H1 (cell line): ENCODE data around the gene FEV. TPM values are rescaled to one million over a fixed set of nuclear protein-coding genes. Genes with fewer than 3 reads are reported as not detected.

Experiments
- CTCF ChIA-PET: fragments of 300-600 bp; sonication (Branson Sonifier 250); formaldehyde crosslinking; loops from one replicate; lab custom pipeline; 2021; ENCODE audit not compliant: partially characterized antibody; lab: Charles Lee
- POLR2A ChIA-PET: fragments of 300-600 bp; sonication (Branson Sonifier 250); formaldehyde crosslinking; loops from one replicate; lab custom pipeline; 2021; ENCODE audit warnings: inconsistent platforms; ENCODE audit not compliant: partially characterized antibody; lab: Charles Lee
- DNase-seq, 2 experiments: peaks; one replicate each; pipeline versions ENCODE4 v3.0.0 to v3.0.0-alpha.2; 2010 to 2022; ENCODE audit warnings: low spot score in 2 of 2, low read depth in 1 of 2, mixed read lengths in 1 of 2
- FAIRE-seq: peaks from 2 replicates; lab custom pipeline; 2011; peaks lifted over from hg19 to GRCh38; lab: Jason Lieb, UNC
- H2AFZ ChIP-seq: 2 replicates; pipeline ENCODE4 v1.8.1; 2012; ENCODE audit warnings: low read length, inconsistent platforms
- H2AK5ac ChIP-seq: 2 replicates; pipeline ENCODE4 v1.6.1; 2013; ENCODE audit warnings: low read depth, low read length
- H2BK120ac ChIP-seq: replicated peaks from 2 replicates; pipeline ENCODE3; 2013; ENCODE audit warnings: low read depth, low read length, inconsistent platforms
- H2BK12ac ChIP-seq: 2 replicates; pipeline ENCODE4 v1.6.1; 2013; ENCODE audit warnings: low read depth, low read length
- H2BK15ac ChIP-seq: 2 replicates; pipeline ENCODE4 v1.6.1; 2013; ENCODE audit warnings: low read length
- H2BK20ac ChIP-seq: 2 replicates; pipeline ENCODE4 v1.6.1; 2013; ENCODE audit warnings: low read length
- H2BK5ac ChIP-seq: 2 replicates; pipeline ENCODE4 v1.6.1; 2013; ENCODE audit warnings: low read depth, low read length
- H3K14ac ChIP-seq: 2 replicates; pipeline ENCODE4 v1.6.1; 2013; ENCODE audit warnings: inconsistent platforms; ENCODE audit not compliant: insufficient read length
- H3K18ac ChIP-seq: 2 replicates; pipeline ENCODE4 v1.6.1; 2013; ENCODE audit warnings: low read length; ENCODE audit errors: extremely low read depth
- H3K23ac ChIP-seq: 2 replicates; pipeline ENCODE4 v1.6.1; 2013; ENCODE audit warnings: inconsistent platforms; ENCODE audit not compliant: insufficient read length
- H3K23me2 ChIP-seq: 2 replicates; pipeline ENCODE4 v1.6.1; 2013; ENCODE audit warnings: low read depth, low read length
- H3K27ac ChIP-seq: 2 replicates; pipeline ENCODE4 v1.6.1; 2011; ENCODE audit warnings: low read depth, low read length, inconsistent platforms
- H3K27me3 ChIP-seq, 4 experiments: replicated peaks in 1 of 4; 1 replicate in 1 of 4; 2 replicates in 3 of 4; pipeline versions ENCODE4 v1.6.1 to v1.8.1; 2011 to 2013; ENCODE audit warnings: low read length in 3 of 4, mild to moderate bottlenecking in 3 of 4, inconsistent platforms in 2 of 4, mixed read lengths in 2 of 4, moderate library complexity in 1 of 4; ENCODE audit not compliant: control insufficient read depth in 3 of 4, insufficient read depth in 3 of 4; ENCODE audit errors: extremely low read depth in 1 of 4
- H3K36me3 ChIP-seq, 4 experiments: 2 replicates each; pipeline versions ENCODE4 v1.6.1 to v1.8.1; 2011 to 2013; ENCODE audit warnings: mild to moderate bottlenecking in 4 of 4, low read length in 3 of 4, moderate library complexity in 2 of 4, control low read depth in 1 of 4, inconsistent platforms in 1 of 4; ENCODE audit not compliant: insufficient read depth in 4 of 4, control insufficient read depth in 2 of 4
- H3K4ac ChIP-seq: replicated peaks from 2 replicates; pipeline ENCODE3; 2013; ENCODE audit warnings: low read length, low read depth, mixed read lengths, inconsistent platforms; ENCODE audit not compliant: insufficient read length
- H3K4me1 ChIP-seq, 4 experiments: replicated peaks in 1 of 4; 1 replicate in 1 of 4; 2 replicates in 3 of 4; pipeline versions ENCODE4 v1.6.1 to v1.8.1; 2011 to 2013; ENCODE audit warnings: low read length in 3 of 4, inconsistent platforms in 2 of 4, mixed read lengths in 1 of 4; ENCODE audit not compliant: insufficient read depth in 4 of 4, control insufficient read depth in 3 of 4
- H3K4me2 ChIP-seq, 2 experiments: 2 replicates each; pipeline versions ENCODE4 v1.6.1 to v1.8.1; 2011 to 2013; ENCODE audit warnings: low read depth in 2 of 2, low read length in 2 of 2, control low read depth in 1 of 2, inconsistent platforms in 1 of 2, mild to moderate bottlenecking in 1 of 2; ENCODE audit not compliant: insufficient read depth in 1 of 2
- H3K4me3 ChIP-seq, 4 experiments: fragments of 200-600, 300-600 bp in 1 of 4; sonication (generic), shearing (Covaris generic), sonication (Bioruptor Twin) in 1 of 4; 2 replicates each; pipeline versions ENCODE4 v1.5.1 to v1.8.1; 2011 to 2016; ENCODE audit warnings: low read length in 4 of 4, low read depth in 3 of 4, control low read depth in 2 of 4, inconsistent platforms in 2 of 4, mild to moderate bottlenecking in 2 of 4, mixed read lengths in 1 of 4, moderate library complexity in 1 of 4; ENCODE audit not compliant: insufficient read depth in 2 of 4; ENCODE audit errors: extremely low read depth in 1 of 4
- H3K56ac ChIP-seq: replicated peaks from 2 replicates; pipeline ENCODE3; 2013; ENCODE audit warnings: low read depth, mild to moderate bottlenecking, mixed read lengths, low read length, inconsistent platforms; ENCODE audit not compliant: insufficient read length
- H3K79me1 ChIP-seq: 2 replicates; pipeline ENCODE4 v1.6.1; 2013; ENCODE audit warnings: low read depth, low read length, control low read depth
- H3K79me2 ChIP-seq, 2 experiments: 2 replicates each; pipeline versions ENCODE4 v1.6.1 to v1.8.1; 2012 to 2013; ENCODE audit warnings: low read length in 2 of 2, mild to moderate bottlenecking in 2 of 2, inconsistent platforms in 1 of 2; ENCODE audit not compliant: insufficient read depth in 2 of 2, control insufficient read depth in 1 of 2
- H3K9ac ChIP-seq, 4 experiments: replicated peaks in 1 of 4; 1 replicate in 1 of 4; 2 replicates in 3 of 4; pipeline versions ENCODE4 v1.6.1 to v1.8.1; 2011 to 2013; ENCODE audit warnings: low read depth in 3 of 4, low read length in 3 of 4, control low read depth in 2 of 4, mild to moderate bottlenecking in 2 of 4, moderate library complexity in 2 of 4, inconsistent platforms in 1 of 4; ENCODE audit errors: extremely low read depth in 1 of 4
- H3K9me3 ChIP-seq, 2 experiments: 2 replicates each; pipeline versions ENCODE4 v1.6.1 to v1.8.1; 2012 to 2013; ENCODE audit warnings: mild to moderate bottlenecking in 2 of 2, moderate library complexity in 2 of 2, control low read depth in 1 of 2, inconsistent platforms in 1 of 2, low read depth in 1 of 2, low read length in 1 of 2, mixed read lengths in 1 of 2; ENCODE audit not compliant: insufficient read depth in 2 of 2
- H4K20me1 ChIP-seq, 2 experiments: replicated peaks in 1 of 2; 2 replicates each; pipeline versions ENCODE3 to v1.8.1; 2011 to 2013; ENCODE audit warnings: inconsistent platforms in 2 of 2, low read length in 2 of 2, mild to moderate bottlenecking in 1 of 2; ENCODE audit not compliant: insufficient read depth in 2 of 2, control insufficient read depth in 1 of 2
- H4K5ac ChIP-seq: 2 replicates; pipeline ENCODE4 v1.6.1; 2013; ENCODE audit warnings: low read length, low read depth, mixed read lengths, inconsistent platforms; ENCODE audit not compliant: insufficient read length
- H4K8ac ChIP-seq: 2 replicates; pipeline ENCODE4 v1.8.0; 2013; ENCODE audit warnings: mild to moderate bottlenecking, moderate library complexity, low read length, inconsistent platforms; ENCODE audit not compliant: insufficient read depth; ENCODE audit errors: extremely low read depth
- H4K91ac ChIP-seq: replicated peaks from 2 replicates; pipeline ENCODE3; 2013; ENCODE audit warnings: low read length, mixed read lengths, inconsistent platforms; ENCODE audit not compliant: insufficient read length
- CTCF ChIP-seq, 3 experiments: IDR thresholded peaks; 1 replicate in 2 of 3; 2 replicates in 1 of 3; pipeline versions ENCODE4 v1.5.1 to v1.6.1; 2011; ENCODE audit warnings: low read length in 3 of 3, mild to moderate bottlenecking in 3 of 3, inconsistent platforms in 2 of 3, low read depth in 1 of 3, moderate library complexity in 1 of 3; ENCODE audit not compliant: insufficient read depth in 1 of 3; ENCODE audit errors: control extremely low read depth in 1 of 3
- GTF2F1 ChIP-seq: IDR thresholded peaks from 2 replicates; pipeline ENCODE4 v1.6.1; 2012; ENCODE audit warnings: low read depth, low read length, improper control_type of control experiment, borderline replicate concordance
- KDM1A ChIP-seq: fragments of 200-600, 300-600 bp; sonication (generic); IDR thresholded peaks from 2 replicates; pipeline ENCODE4 v1.7.1; 2016; ENCODE audit warnings: mild to moderate bottlenecking, low read length, borderline replicate concordance
- SP4 ChIP-seq: IDR thresholded peaks from 2 replicates; pipeline ENCODE4 v1.6.1; 2012; ENCODE audit warnings: low read length, inconsistent platforms
- SRF ChIP-seq: IDR thresholded peaks from 2 replicates; pipeline ENCODE4 v1.6.1; 2011; ENCODE audit warnings: mild to moderate bottlenecking, low read depth, low read length, moderate library complexity
- SUZ12 ChIP-seq: fragments of 200-600 bp; sonication (generic); IDR thresholded peaks from 2 replicates; pipeline ENCODE4 v1.6.1; 2012; ENCODE audit warnings: mild to moderate bottlenecking, inconsistent platforms, low read length, moderate library complexity, mixed read lengths
- USF2 ChIP-seq: IDR thresholded peaks from 2 replicates; pipeline ENCODE4 v1.6.1; 2011; ENCODE audit warnings: low read length, improper control_type of control experiment
- WGBS, 2 experiments: shearing (Covaris generic) in 1 of 2; methylation state at CpG; one replicate each; pipeline versions ENCODE4 v1.1.6 to v1.1.7; 2013 to 2015; ENCODE audit warnings: low lambda C conversion rate in 2 of 2, mixed read lengths in 2 of 2, inconsistent platforms in 1 of 2, low coverage in 1 of 2, missing lambda C conversion rate in 1 of 2; ENCODE audit not compliant: insufficient replicate concordance in 2 of 2, insufficient coverage in 1 of 2, insufficient read length in 1 of 2; ENCODE audit errors: extremely low coverage in 1 of 2, missing lambda C conversion rate in 1 of 2; 5-methylcytosine and 5-hydroxymethylcytosine counted together
- polyA plus RNA-seq, 7 experiments: library from polyadenylated mRNA; depleted of rRNA in 3 of 7; stranded (reverse) in 5 of 7; unstranded in 2 of 7; fragments of >200 nt in 5 of 7; fragments of 200-250 nt in 2 of 7; gene quantifications; 1 replicate in 5 of 7; 2 replicates in 1 of 7; 4 replicates in 1 of 7; pipeline versions ENCODE4 v1.2.1 to v1.2.3, GENCODE V29; 2011 to 2013; ENCODE audit warnings: missing spikeins in 2 of 7, mixed read lengths in 2 of 7
- total RNA-seq: library from RNA; stranded (reverse); fragmentation: NEBNext Ultra II Directional; extraction: Animal tissue kit (Norgen Biotek cat#: 25700); gene quantifications from 2 replicates; pipeline ENCODE4 v1.2.1, GENCODE V29; 2021

The FEV gene
- total and polyA plus RNA-seq, 2 of the 8 experiments (the other 6 are each of a cell fraction or from before 2014, with no cell fraction given): not detected

GRCh38 chr2:219030177-219030940 lies 45.4 kb upstream of the FEV start:
- Histone ChIP-seq H3K9me3 (no peaks in the 10 kb centered on the region), H3K27ac (no peak overlapping the region), H4K20me1 (peaks cover 0 to 2% of the 10 kb centered on the region in 2 experiments), H2BK12ac (no peak overlapping the region), H3K36me3 (no peaks in the 10 kb centered on the region), H2BK120ac (no peak overlapping the region), H2AK5ac (no peak overlapping the region), H3K56ac (no peak overlapping the region), H3K4me1 (peaks cover 0 to 3% (median under 1%) of the 10 kb centered on the region in 4 experiments; a peak in 2 of 7 replicates), H3K23me2 (no peaks in the 10 kb centered on the region), H2BK15ac (no peak overlapping the region), H3K79me2 (no peaks in the 10 kb centered on the region), H4K8ac (no peak overlapping the region), H2BK20ac (no peak overlapping the region)
- TF ChIP-seq USF2: no peak
- TF ChIP-seq SUZ12: no peak
- TF ChIP-seq SRF: no peak
- no peak for TF ChIP-seq GTF2F1
- no peak for TF ChIP-seq CTCF (IDR thresholded peaks at IDR 0.05; ENCODE audit: control extremely low read depth in 1 of 3, insufficient read depth in 1 of 3, low read depth in 1 of 3, low read length in 3 of 3)
- TF ChIP-seq SP4: no peak
- no peak for TF ChIP-seq KDM1A
- TF ChIP-seq, all 59 proteins: peak for 0
- ChIA-PET CTCF (interaction anchor here (0.6 to 45.5 kb wide), 43 partner anchors 9 to 374 kb away, joined by 3 to 1006 read pairs (median 5); partner anchors contain the start of genes CFAP65, CRYBA2, IHH and NHEJ1), POLR2A (interaction anchor here (1.0 kb wide), 1 partner anchor 9 kb away, joined by 3 read pairs; no protein-coding TSS in a partner anchor)
- H3K27me3 ChIP-seq: no peaks in the 10 kb centered on the region; a peak in 1 of 7 replicates
- no peak overlapping the region for H4K5ac ChIP-seq
- H2BK5ac ChIP-seq: no peak overlapping the region
- H2AFZ ChIP-seq: 0 out of 2 replicates have a peak overlapping the region, but pooled peaks have one; percentile 96
- WGBS, 2 experiments: 88% methylated on average over 16 of the region's 16 CpGs; no CpG with 5 or more reads in 1 of the 2 experiments
- H4K91ac ChIP-seq: no peak overlapping the region
- DNase-seq: no peak
- H3K79me1 ChIP-seq: no peaks in the 10 kb centered on the region
- no peak overlapping the region for H3K4ac ChIP-seq
- H3K14ac ChIP-seq: no peak overlapping the region
- H3K4me2 ChIP-seq: no peak overlapping the region
- no peak overlapping the region for H3K9ac ChIP-seq
- FAIRE-seq: no peak
- H3K23ac ChIP-seq: no peak overlapping the region
- H3K18ac ChIP-seq: no peak overlapping the region
- no peak overlapping the region for H3K4me3 ChIP-seq
